Ecto neural progenitor cell (in vitro differentiated cells): ENCODE measurements around the gene PCNX3.
A peak's percentile ranks its signal among the peaks of the same experiment; 100 is the strongest.

Experiments
- DNase-seq: peaks from one replicate; pipeline ENCODE4 v3.0.0-alpha.2; 2018; ENCODE audit warnings: low spot score

Gene PCNX3

DNA sequence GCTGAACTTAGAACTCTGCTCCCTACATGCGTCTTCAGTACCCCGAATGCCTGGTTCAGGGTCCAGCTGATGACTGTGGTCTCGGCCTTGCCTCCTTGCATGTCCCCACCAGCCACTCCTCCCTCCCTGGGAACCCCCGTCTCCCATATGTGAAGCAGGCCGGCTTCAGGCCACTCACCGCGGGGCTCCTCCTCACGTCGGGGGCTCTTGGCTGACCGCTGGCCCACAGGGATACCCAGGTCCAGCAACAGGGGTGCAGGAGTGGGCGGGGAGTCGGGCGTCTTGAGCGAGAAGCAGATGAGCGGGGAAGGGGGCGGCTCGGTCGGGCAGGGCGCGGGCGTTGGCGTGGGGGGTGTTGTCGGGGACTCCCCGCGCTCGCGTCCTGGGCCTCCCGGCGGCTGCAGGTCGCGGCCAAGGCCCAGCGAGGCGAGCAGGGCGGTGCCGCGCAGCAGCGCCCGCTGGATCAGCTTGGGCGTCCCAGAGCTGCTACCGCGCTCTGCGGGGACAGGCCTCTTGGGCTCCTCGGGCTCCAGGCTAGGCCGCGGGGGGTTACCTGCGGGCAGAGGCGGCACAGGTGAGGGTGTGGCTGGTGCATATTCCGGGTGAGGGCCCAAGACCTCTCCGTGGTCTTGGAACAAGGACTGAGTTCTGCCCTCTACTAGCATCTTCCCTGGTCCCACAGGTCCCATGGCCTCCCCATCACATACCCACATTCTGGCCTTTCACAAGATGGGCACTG lies 16.2 kb upstream of the PCNX3 start:
- no peak for DNase-seq

DNA sequence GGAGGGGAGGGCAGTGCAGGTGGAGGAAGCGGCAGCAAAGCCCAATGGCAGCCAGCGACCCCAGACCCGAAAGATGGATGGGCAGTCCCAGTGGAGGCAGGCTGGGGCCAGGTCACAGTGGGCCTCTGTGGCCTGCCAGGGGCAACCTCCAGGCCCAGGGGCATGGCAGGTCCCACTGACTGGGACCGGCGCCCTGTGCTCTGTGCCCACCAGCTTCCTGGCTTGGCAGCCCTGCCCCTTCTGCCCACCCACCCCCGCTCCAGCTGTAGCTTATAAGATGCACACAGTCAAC lies 15.7 kb upstream of the PCNX3 start:
- DNase-seq: no peak

DNA sequence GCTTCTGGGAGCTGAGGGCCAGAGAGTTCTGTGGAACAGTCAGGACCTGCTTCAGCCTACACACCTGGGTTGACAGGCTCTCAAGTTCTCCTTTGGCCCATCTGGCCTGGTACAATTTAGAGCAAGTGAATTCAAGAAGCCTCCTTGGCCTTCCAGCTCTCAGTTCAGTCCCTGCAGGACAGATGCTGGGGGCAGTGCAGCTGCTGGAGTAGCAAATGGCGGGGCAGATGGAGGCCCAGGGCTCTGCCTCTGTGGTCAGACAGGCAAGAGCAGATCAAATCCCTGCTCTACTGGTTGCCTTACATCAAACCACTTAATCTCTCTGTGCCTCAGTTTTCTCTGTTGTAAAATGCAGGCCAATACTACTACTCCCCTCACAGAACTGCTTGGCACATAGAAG lies 11.3 kb upstream of the PCNX3 start:
- DNase-seq: no peak

DNA sequence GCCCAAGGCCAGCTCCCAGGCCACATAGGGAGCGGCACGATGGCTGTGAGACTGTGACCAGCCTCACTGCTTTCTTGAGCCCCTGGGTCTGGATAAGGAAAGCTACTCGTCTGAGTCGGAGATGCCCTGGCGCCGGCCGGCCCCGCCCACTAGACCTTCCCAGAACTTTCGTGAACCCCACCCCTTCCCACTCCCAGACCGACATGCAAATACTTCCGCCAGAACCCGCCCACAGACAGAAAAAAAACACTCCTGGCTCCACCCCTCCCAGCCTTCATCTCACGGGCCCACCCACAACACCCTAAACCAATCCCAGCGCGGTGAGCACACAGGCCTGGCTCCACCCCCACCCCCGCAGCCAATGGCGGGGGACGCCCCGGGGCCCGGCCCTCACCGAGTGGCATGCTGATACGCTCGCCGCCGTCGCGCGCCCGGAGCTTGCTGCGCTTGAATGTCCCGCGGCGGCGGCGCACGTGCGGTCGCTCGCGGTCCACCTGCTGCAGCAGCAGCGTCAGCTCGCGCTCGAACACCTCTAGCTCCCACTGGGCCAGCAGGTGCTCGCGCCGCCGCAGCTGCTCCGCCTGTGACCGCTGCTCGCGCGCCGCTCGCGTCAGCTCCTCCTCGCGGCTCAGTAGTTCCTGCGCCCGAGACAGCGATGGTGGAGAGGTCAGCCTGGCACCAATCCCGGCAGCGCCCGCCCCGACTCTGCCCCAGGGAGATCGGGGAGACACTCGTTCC lies 8.5 kb upstream of the PCNX3 start:
- DNase-seq: peak; percentile 99

GRCh38 chr11:65607614-65608426 lies 7.8 kb upstream of the PCNX3 start:
- no peak for DNase-seq

- no peak for DNase-seq
These were observed 6.3 kb upstream of the PCNX3 start for GRCh38 chr11:65609229-65609628.

- no peak for DNase-seq
These were observed 5.9 kb upstream of the PCNX3 start for GRCh38 chr11:65609665-65610064.

- no peak for DNase-seq
These were observed 5.2 kb upstream of the PCNX3 start for GRCh38 chr11:65610404-65610803.

GRCh38 chr11:65611028-65611757 lies 4.4 kb upstream of the PCNX3 start:
- DNase-seq: no peak

GRCh38 chr11:65611758-65612603 lies 3.6 kb upstream of the PCNX3 start:
- no peak for DNase-seq

DNA sequence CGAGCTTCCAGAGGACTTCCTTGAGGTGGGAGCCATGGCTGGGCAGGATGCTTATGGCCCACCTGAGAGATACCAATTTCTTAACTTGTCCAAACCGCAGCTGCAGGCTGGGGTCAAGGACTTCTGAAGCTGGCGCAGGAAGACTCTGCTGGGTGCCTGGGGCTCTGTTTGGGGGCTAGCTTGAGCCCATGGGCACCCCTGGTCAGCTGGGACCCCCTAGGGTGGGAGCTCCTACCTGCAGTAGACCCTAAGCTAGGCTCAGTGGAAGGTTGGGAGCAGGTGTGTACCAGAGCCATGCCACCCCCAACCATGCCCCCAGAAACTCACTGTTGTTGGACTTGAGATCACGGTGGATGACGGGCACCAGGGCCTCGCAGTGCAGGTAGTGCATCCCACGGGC lies 2.9 kb upstream of the PCNX3 start:
- no peak for DNase-seq

DNA sequence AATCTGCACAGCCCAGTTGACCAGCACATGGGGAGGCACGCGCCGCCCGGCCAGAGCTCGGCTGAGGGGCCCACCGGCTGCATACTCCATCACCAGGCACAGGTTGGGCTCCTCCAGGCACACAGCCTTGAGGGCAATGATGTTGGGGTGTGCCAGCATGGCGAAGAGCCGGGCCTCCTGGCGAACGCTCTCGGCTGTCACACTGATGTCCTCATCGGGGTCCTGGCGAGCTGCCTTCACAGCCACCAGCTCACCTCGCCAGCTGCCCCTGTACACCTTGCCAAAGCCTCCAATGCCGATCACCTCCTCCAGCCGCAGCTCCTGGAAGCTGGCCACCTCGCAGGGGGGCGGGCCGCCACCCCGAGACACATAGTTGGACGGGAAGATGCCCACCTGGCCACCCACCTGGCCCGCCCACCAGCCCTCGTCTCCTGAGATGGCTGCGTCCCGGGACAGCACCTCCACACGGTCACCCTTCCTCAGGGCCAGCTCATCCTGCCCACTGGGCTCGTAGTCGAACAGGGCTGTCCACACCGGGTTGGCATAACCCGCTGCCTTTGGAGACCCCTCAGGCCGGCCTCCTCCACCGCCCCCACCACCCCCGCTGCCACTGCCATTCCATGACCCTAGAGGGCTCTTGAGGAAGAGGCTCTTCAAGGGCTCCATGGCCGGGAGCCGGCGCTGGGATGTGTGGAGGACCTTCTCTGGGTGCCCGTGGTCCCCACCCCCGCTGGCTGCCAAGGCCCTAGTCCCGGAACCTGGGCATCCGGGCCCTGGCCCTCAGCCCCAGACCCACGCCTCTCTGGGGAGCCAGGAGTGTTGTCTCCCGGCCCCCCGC lies 2.3 kb upstream of the PCNX3 start:
- DNase-seq: no peak

DNA sequence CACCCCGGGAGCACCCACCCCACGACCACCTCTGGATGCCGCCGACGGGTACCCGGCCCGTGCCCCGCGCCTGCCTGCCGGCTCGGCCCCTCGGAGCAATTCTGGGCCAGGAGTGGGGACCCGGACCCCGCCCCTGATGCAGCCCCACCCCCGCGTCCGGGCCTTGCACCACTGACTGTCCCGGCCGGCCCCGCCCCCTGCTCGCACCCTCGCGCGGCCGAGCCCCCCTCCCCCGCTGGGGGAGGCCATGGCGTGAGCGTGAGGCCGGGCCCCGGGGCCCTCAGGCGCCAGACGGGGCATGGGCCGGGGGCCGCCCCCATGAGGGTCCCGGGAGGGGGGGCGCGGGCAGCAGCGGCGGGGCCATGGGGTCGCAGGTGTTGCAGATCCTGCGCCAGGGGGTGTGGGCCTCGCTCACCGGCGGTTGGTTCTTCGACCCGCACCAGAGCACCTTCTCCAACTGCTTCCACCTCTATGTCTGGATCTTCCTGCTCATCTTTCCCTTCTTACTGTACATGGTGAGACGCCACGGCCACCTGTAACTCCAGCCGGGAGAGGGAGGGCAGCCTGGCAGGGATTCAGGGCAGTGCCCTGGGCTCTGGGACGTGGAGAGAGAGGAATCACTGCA lies 486 bp downstream of the PCNX3 start:
- no peak for DNase-seq

GRCh38 chr11:65616575-65617001 lies 1.0 kb downstream of the PCNX3 start:
- no peak for DNase-seq

GRCh38 chr11:65617136-65617850 lies 1.7 kb downstream of the PCNX3 start:
- no peak for DNase-seq

DNA sequence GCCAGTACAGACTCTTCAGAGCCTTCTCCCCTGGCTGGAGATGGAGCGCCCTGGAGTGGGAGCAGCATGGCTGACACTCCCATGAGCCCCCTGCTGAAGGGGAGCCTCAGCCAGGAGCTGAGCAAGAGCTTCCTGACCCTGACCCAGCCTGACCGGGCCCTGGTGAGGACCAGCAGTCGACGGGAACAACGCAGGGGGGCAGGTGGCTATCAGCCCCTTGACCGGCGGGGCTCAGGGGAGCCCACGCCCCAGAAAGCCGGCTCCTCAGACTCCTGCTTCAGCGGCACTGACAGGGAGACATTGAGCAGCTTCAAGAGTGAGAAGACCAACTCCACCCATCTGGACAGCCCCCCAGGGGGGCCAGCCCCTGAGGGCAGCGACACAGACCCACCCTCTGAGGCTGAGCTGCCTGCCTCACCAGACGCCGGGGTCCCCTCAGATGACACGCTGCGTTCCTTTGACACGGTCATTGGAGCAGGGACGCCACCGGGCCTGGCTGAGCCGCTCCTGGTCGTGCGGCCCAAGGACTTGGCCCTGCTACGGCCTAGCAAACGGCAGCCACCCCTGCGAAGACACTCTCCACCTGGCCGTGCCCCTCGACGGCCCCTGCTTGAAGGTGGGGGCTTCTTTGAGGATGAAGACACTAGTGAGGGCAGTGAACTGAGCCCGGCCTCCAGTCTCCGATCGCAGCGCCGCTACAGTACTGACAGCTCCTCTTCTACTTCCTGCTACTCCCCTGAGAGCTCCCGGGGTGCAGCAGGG lies 2.6 kb downstream of the PCNX3 start:
- no peak for DNase-seq

- DNase-seq: no peak
These were observed 3.2 kb downstream of the PCNX3 start for GRCh38 chr11:65618763-65619162.

DNA sequence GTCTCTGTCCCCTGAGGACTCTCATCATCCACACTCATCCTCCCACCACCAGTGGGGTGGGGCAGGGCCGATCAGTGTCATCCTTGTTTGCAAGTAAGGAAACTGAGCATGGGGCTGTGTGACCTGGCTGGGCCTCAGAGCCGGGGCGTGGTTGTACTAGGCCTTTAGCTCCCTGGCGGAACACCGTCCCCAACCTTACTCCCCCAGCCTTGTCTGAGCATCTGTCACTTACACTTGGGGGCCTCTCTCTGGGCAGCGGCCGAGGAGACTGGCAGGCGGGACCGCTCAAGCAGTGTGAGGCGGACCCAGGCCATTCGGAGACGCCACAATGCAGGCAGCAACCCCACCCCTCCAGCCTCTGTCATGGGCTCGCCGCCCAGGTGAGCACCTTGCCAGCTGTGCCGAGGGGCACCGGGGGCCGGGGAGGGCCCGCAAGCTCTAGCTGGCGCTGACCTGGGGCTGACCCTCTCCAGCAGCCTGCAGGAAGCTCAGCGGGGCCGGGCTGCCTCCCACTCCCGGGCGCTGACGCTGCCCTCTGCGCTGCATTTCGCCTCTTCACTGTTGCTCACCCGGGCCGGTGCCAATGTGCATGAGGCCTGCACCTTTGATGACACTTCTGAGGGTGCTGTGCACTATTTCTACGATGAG lies 3.8 kb downstream of the PCNX3 start:
- no peak for DNase-seq
